K562 (cell line): ENCODE measurements around the gene MACROD2. TPM values are rescaled to one million over a fixed set of nuclear protein-coding genes. Genes with fewer than 3 reads are reported as not detected.
"Not testable (repeated sequence)": the region's sequence is repeated elsewhere in the genome, so short reads cannot be mapped to it uniquely, and the experiment has no call there.

Source experiments
- ATAC-seq: fragments of 200-7000 bp; cut with Tn5 transposase; 3 replicates; pipeline ENCODE4 v1.9.1; 2020; ENCODE audit warnings: moderate library complexity
- BruUV-seq: library from RNA; stranded (reverse); fragments of 400-500 nt; replicated peaks from 2 replicates; lab custom pipeline; 2021; lab: Mats Ljungman, UMichigan
- CTCF ChIA-PET: fragments of 300-600 bp; formaldehyde crosslinking; extraction: SDS; loops from one replicate; lab custom pipeline; 2021; ENCODE audit warnings: low intra/inter-chr PET ratio; lab: Yijun Ruan, JAX
- POLR2A ChIA-PET: fragments of 300-600, 350-650 bp; sonication (Branson Sonifier 250); formaldehyde crosslinking; extraction: SDS; loops from one replicate; lab custom pipeline; 2021; ENCODE audit warnings: antibody characterized with exemption, inconsistent platforms; lab: Yijun Ruan, JAX
- DNase-seq, 4 experiments: peaks; one replicate each; pipeline versions ENCODE4 v3.0.0 to v3.0.0-alpha.2; 2011 to 2018; ENCODE audit warnings: low spot score in 3 of 4, mixed read lengths in 3 of 4; ENCODE audit errors: extremely low read depth in 1 of 4
- FAIRE-seq: peaks from 2 replicates; lab custom pipeline; 2011; peaks lifted over from hg19 to GRCh38; lab: Jason Lieb, UNC
- H2AFZ ChIP-seq: 2 replicates; pipeline ENCODE4 v1.6.0; 2011; ENCODE audit warnings: low read depth, low read length, control low read depth, inconsistent platforms
- H3K27ac ChIP-seq: fragments of 200-600 bp; 3 replicates; pipeline ENCODE4 v1.8.0; 2011; ENCODE audit warnings: low read depth, mild to moderate bottlenecking, control low read depth, inconsistent platforms, low read length, moderate library complexity, mixed read lengths; ENCODE audit errors: extremely low read depth
- H3K27me3 ChIP-seq, 2 experiments: fragments of 300-600 bp in 1 of 2; 2 replicates in 1 of 2; 3 replicates in 1 of 2; pipeline versions ENCODE4 v1.6.0 to v1.8.0; 2011; ENCODE audit warnings: inconsistent platforms in 2 of 2, low read length in 2 of 2, mild to moderate bottlenecking in 1 of 2, mixed read lengths in 1 of 2, moderate library complexity in 1 of 2; ENCODE audit not compliant: control insufficient read depth in 2 of 2, insufficient read depth in 2 of 2
- H3K36me3 ChIP-seq: fragments of 300-600 bp; 3 replicates; pipeline ENCODE4 v1.8.0; 2011; ENCODE audit warnings: mild to moderate bottlenecking, low read length, inconsistent platforms; ENCODE audit not compliant: control insufficient read depth, insufficient read depth
- H3K4me1 ChIP-seq, 2 experiments: fragments of 200-600 bp in 1 of 2; replicated peaks in 1 of 2; 2 replicates in 1 of 2; 3 replicates in 1 of 2; pipeline versions ENCODE4 v1.5.1 to v1.8.0; 2011; ENCODE audit warnings: inconsistent platforms in 2 of 2, low read length in 2 of 2, mild to moderate bottlenecking in 1 of 2, mixed read lengths in 1 of 2, moderate library complexity in 1 of 2; ENCODE audit not compliant: control insufficient read depth in 2 of 2, insufficient read depth in 2 of 2
- H3K4me2 ChIP-seq: 2 replicates; pipeline ENCODE4 v1.6.1; 2011; ENCODE audit warnings: low read length, control low read depth, inconsistent platforms, mixed read lengths; ENCODE audit not compliant: insufficient read depth
- H3K4me3 ChIP-seq: fragments of 200-600 bp; sonication (generic), shearing (Covaris generic); 2 replicates; pipeline ENCODE4 v1.5.1; 2016; ENCODE audit warnings: control low read depth, inconsistent platforms
- H3K79me2 ChIP-seq: fragments of 200-600 bp; 3 replicates; pipeline ENCODE4 v1.8.0; 2011; ENCODE audit warnings: low read length, inconsistent platforms; ENCODE audit not compliant: control insufficient read depth, insufficient read depth
- H3K9ac ChIP-seq, 2 experiments: 2 replicates each; pipeline versions ENCODE4 v1.6.0 to v1.6.1; 2011; ENCODE audit warnings: low read depth in 2 of 2, low read length in 2 of 2, control low read depth in 1 of 2, inconsistent platforms in 1 of 2, mild to moderate bottlenecking in 1 of 2, mixed read lengths in 1 of 2; ENCODE audit not compliant: insufficient read depth in 1 of 2
- H3K9me1 ChIP-seq: one replicate; pipeline ENCODE4 v1.6.0; 2011; ENCODE audit warnings: inconsistent platforms, mild to moderate bottlenecking, low read length, moderate library complexity; ENCODE audit not compliant: control insufficient read depth, insufficient read depth
- H3K9me3 ChIP-seq: replicated peaks from 2 replicates; pipeline ENCODE4 v1.5.1; 2011; ENCODE audit warnings: low read depth, low read length, inconsistent platforms; ENCODE audit not compliant: control insufficient read depth, insufficient read depth
- H4K20me1 ChIP-seq: replicated peaks from 2 replicates; pipeline ENCODE4 v1.6.1; 2011; ENCODE audit warnings: low read length, inconsistent platforms, mixed read lengths; ENCODE audit not compliant: control insufficient read depth, insufficient read depth
- FIP1L1 ChIP-seq: fragments of 200-400 bp; formaldehyde crosslinking; IDR thresholded peaks from 2 replicates; pipeline ENCODE4 v1.6.1; 2018; ENCODE audit warnings: mild to moderate bottlenecking, low read depth, low read length; ENCODE audit not compliant: poor library complexity, severe bottlenecking
- RBM14 ChIP-seq: fragments of 200-400 bp; formaldehyde crosslinking; IDR thresholded peaks from 2 replicates; pipeline ENCODE4 v1.6.1; 2018; ENCODE audit warnings: low read depth, mild to moderate bottlenecking, low read length, moderate library complexity, borderline replicate concordance; ENCODE audit not compliant: insufficient read depth
- ZNF232 ChIP-seq: sonication (generic); formaldehyde crosslinking; IDR thresholded peaks from 2 replicates; pipeline ENCODE4 v1.8.0; 2022; ENCODE audit warnings: mild to moderate bottlenecking, missing genetic modification reagents
- ZNF766 ChIP-seq: fragments of 200-800 bp; sonication (Bioruptor generic); conservative IDR thresholded peaks from 2 replicates; pipeline ENCODE4 v1.6.1; 2016; ENCODE audit warnings: missing genetic modification characterization, missing compliant biosample characterization
- WGBS: fragments of 100-300 bp; shearing (Covaris generic); methylation state at CpG from one replicate; pipeline ENCODE4 v1.1.6; 2016; ENCODE audit warnings: low coverage, mixed read lengths; ENCODE audit not compliant: insufficient coverage; ENCODE audit errors: missing lambda C conversion rate; 5-methylcytosine and 5-hydroxymethylcytosine counted together
- in situ Hi-C: fragments of 300-500 bp; cut with MboI; formaldehyde crosslinking; loops from 4 replicates; pipeline ENCODE4 v1.15.0; 2018; ENCODE audit warnings: inconsistent platforms, mixed read lengths
- intact Hi-C: fragments of 100-400 bp; cut with micrococcal nuclease; formaldehyde crosslinking; loops from 2 replicates; pipeline ENCODE4 v1.14.2; 2022
- polyA plus RNA-seq, 8 experiments: library from polyadenylated mRNA; depleted of rRNA in 4 of 8; stranded (reverse) in 5 of 8; unstranded in 3 of 8; fragments of >200 nt; fragmentation: Nextera tagmentation in 2 of 8; fragmentation: Illumina TruSeq in 1 of 8; extraction: Ambion mirVana in 2 of 8; extraction: Trizol in 1 of 8; gene quantifications; 2 replicates each; pipeline versions ENCODE4 v1.2.1 to v1.2.3, GENCODE V29; 2011 to 2014; ENCODE audit warnings: inconsistent platforms in 1 of 8, missing spikeins in 1 of 8
- total RNA-seq, 7 experiments: library from RNA; depleted of rRNA in 6 of 7; stranded (reverse); fragments of >200 nt in 6 of 7; fragmentation: Illumina TruSeq in 2 of 7; extraction: Trizol in 2 of 7; gene quantifications; 2 replicates each; pipeline versions ENCODE4 v1.2.1 to v1.2.3, GENCODE V29; 2011 to 2021; ENCODE audit warnings: low replicate concordance in 1 of 7
- TF ChIP-seq, protein P1 (sequence below): sonication (generic); formaldehyde crosslinking; IDR thresholded peaks from 2 replicates; pipeline ENCODE4 v1.8.1; 2023; ENCODE audit warnings: mild to moderate bottlenecking, missing genetic modification reagents

The MACROD2 gene
- total and polyA plus RNA-seq, 9 of the 15 experiments (the other 6 are each of a cell fraction or from before 2014, with no cell fraction given): not detected

DNA sequence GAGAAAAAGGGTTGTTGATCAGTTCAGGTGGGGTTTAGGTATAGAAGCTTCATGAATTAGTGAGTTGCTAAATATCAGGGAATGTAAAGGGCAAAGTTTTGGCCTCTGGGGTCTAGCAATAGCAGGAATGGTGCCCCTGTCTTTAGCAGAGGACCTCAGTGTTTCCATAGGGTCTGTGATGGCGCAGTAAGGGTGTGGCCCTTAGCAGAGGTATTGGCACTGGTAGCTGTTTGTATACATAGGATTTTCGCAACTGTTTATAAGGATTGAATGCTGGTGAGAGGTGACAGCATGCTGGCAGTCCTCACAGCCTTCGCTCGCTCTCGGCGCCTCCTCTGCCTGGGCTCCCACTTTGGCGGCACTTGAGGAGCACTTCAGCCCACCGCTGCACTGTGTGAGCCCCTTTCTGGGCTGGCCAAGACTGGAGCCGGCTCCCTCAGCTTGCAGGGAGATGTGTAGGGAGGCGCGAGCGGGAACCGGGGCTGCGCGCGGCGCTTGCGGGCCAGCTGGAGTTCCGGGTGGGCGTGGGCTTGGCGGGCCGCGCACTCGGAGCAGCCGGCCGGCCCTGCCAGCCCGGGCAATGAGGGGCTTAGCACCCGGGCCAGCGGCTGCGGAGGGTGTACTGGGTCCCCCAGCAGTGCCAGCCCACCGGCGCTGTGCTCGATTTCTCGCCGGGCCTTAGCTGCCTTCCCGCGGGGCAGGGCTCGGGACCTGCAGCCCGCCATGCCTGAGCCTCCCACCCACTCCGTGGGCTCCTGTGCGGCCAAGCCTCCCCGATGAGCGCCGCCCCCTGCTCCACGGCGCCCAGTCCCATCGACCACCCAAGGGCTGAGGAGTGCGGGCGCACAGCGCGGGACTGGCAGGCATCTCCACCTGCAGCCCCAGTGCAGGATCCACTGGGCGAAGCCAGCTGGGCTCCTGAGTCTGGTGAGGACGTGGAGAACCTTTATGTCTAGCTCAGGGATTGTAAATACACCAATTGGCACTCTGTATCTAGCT is 231.0 kb downstream of the MACROD2 start:
- H3K9ac ChIP-seq, in situ Hi-C loops, DNase-seq, H3K4me3 ChIP-seq, ATAC-seq, H2AFZ ChIP-seq, H4K20me1 ChIP-seq, H3K4me1 ChIP-seq, H3K9me1 ChIP-seq, BruUV-seq, POLR2A ChIA-PET, H3K9me3 ChIP-seq, H3K27ac ChIP-seq, CTCF ChIA-PET, H3K4me2 ChIP-seq, H3K36me3 ChIP-seq, H3K27me3 ChIP-seq, H3K79me2 ChIP-seq, intact Hi-C loops, FAIRE-seq: not testable (repeated sequence)
- 0% methylated on average over 6 of the region's 53 CpGs for WGBS

DNA sequence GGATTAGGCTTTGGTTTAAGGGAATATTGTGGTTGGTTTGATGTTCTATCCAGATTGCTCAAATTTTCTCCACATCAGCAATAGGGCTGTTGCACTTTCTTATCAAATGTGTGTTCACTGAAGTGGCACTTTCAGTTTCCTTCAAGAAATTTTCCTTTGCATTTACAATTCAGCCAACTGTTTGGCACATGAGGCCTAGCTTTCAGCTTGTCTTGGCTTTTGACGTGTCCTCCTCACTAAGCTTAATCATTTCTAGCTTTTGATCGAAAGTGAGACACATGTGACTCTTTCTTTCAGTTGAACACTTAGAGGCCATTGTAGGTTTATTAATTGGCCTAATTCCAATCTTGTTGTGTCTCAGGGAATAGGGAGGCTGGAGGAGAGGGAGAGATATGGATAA is 237.3 kb downstream of the MACROD2 start:
- TF ChIP-seq ZNF766 (CRISPR knock-in tag): no peak
- TF ChIP-seq FIP1L1: no peak
- no peak for TF ChIP-seq ZNF232 (CRISPR knock-in tag)
- TF ChIP-seq, protein P1, sequence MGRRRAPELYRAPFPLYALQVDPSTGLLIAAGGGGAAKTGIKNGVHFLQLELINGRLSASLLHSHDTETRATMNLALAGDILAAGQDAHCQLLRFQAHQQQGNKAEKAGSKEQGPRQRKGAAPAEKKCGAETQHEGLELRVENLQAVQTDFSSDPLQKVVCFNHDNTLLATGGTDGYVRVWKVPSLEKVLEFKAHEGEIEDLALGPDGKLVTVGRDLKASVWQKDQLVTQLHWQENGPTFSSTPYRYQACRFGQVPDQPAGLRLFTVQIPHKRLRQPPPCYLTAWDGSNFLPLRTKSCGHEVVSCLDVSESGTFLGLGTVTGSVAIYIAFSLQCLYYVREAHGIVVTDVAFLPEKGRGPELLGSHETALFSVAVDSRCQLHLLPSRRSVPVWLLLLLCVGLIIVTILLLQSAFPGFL (CRISPR knock-in tag): no peak
- no peak for TF ChIP-seq RBM14
- Histone ChIP-seq H3K27me3 (no peaks in the 10 kb centered on the region), H3K9ac (no peak overlapping the region), H3K9me3 (no peaks in the 10 kb centered on the region), H3K27ac (no peak overlapping the region), H2AFZ (no peak overlapping the region), H3K36me3 (no peaks in the 10 kb centered on the region), H4K20me1 (no peaks in the 10 kb centered on the region), H3K4me1 (no peaks in the 10 kb centered on the region), H3K4me2 (no peak overlapping the region), H3K9me1 (no peaks in the 10 kb centered on the region), H3K4me3 (no peak overlapping the region), H3K79me2 (no peaks in the 10 kb centered on the region)
- in situ Hi-C loops: no loop called here
- no peak for ATAC-seq
- no peak for DNase-seq
- BruUV-seq: no TSS peak
- ChIA-PET CTCF (no interaction called here), POLR2A (no interaction called here)
- no peak for FAIRE-seq
- WGBS: 0% methylated on average over 1 of the region's 2 CpGs
- intact Hi-C loops: no loop called here
